ENCODE data around the gene IGFBP1.

IGFBP1 gene

DNA sequence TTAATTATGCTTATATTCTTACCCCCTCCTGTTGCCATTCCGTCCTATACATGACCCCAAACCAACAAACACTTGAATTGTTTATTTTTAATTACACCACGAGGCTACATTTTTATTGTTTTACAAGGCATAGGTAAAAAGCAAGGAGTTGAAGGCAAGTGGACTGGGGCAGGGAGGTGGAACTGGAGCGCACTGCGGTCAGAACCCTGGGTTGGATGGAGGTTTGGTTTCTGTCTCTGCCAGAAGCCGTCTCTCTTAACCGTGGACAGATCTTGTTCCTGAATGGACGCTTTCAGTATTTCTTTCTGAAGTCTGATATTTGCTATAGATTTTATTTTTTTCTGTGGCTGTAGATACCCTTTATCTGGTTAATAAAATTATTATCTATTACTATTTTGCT, 52.7 kb downstream of the IGFBP1 start:
- no peaks in the 10 kb centered on the region for H3K27me3 Mint-ChIP-seq (ENCODE audit: low read depth)
- no peaks in the 10 kb centered on the region for H3K36me3 Mint-ChIP-seq (ENCODE audit: low read depth)
- H3K4me3 Mint-ChIP-seq, result no peak overlapping the region
- TF ChIP-seq, protein P1, sequence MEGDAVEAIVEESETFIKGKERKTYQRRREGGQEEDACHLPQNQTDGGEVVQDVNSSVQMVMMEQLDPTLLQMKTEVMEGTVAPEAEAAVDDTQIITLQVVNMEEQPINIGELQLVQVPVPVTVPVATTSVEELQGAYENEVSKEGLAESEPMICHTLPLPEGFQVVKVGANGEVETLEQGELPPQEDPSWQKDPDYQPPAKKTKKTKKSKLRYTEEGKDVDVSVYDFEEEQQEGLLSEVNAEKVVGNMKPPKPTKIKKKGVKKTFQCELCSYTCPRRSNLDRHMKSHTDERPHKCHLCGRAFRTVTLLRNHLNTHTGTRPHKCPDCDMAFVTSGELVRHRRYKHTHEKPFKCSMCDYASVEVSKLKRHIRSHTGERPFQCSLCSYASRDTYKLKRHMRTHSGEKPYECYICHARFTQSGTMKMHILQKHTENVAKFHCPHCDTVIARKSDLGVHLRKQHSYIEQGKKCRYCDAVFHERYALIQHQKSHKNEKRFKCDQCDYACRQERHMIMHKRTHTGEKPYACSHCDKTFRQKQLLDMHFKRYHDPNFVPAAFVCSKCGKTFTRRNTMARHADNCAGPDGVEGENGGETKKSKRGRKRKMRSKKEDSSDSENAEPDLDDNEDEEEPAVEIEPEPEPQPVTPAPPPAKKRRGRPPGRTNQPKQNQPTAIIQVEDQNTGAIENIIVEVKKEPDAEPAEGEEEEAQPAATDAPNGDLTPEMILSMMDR (IDR thresholded peaks at IDR 0.05; ENCODE audit: unreplicated experiment in 3 of 3), result no peak
- no peak overlapping the region for H3K27ac Mint-ChIP-seq
- no peaks in the 10 kb centered on the region for H3K4me1 Mint-ChIP-seq
- H3K9me3 Mint-ChIP-seq, result peaks cover 4% of the 10 kb centered on the region
